Astrocyte of the spinal cord (primary cell): ENCODE data around the gene FAM222B.
A peak's percentile ranks its signal among the peaks of the same experiment; 100 is the strongest.
"Not testable (repeated sequence)": the region's sequence is repeated elsewhere in the genome, so short reads cannot be mapped to it uniquely, and the experiment has no call there.

ENCODE experiments used
- DNase-seq: peaks from one replicate; pipeline ENCODE4 v3.0.0; 2011; ENCODE audit warnings: low read depth, low spot score
- H3K4me3 ChIP-seq: 2 replicates; pipeline ENCODE4 v1.5.1; 2011; ENCODE audit warnings: low read depth, mild to moderate bottlenecking, low read length, moderate library complexity
- in situ Hi-C: cut with HindIII; loops from 2 replicates; pipeline ENCODE4 v1.10.0; 2017; ENCODE audit warnings: low sequenced_read_pairs
- TF ChIP-seq, protein P1 (sequence below): IDR thresholded peaks from 2 replicates; pipeline ENCODE4 v1.5.1; 2012; ENCODE audit warnings: low read depth, mild to moderate bottlenecking, low read length, inconsistent platforms

The FAM222B gene

DNA sequence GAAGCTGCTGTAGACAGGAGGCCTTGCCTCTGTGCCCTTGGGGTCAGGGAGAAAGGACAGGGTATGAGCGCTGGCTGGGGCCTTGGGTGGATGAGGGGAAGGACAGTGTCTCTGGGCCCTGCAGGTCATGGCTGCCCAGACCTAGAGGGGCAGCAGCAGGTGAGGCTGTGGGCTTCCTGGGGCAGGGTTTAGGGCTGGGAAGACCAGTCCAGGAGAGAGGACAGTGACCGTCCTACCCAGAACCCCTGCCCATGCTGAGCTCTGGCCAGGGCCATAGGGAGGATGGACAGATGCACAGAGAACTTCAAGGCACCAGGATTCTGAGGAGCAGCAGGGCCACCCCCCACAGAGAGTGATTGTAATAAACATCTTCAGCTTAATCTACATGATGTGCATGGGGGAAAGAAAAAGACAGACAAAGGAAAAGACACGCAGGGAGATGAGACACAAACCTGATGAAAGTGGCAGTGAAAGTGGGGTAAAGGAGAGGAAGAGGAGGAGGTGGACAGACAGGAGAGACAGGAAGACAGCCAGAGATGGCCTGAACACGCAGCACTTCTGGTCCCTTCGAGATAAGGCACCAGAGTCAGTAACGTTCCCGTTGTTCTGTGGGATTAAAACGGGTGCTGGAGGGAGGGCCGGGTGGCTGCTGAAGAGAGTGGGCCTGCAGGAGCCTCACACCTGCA is 37.4 kb upstream of the FAM222B start:
- H3K4me3 ChIP-seq, result no peak overlapping the region
- in situ Hi-C loops, result no loop called here
- TF ChIP-seq, protein P1, sequence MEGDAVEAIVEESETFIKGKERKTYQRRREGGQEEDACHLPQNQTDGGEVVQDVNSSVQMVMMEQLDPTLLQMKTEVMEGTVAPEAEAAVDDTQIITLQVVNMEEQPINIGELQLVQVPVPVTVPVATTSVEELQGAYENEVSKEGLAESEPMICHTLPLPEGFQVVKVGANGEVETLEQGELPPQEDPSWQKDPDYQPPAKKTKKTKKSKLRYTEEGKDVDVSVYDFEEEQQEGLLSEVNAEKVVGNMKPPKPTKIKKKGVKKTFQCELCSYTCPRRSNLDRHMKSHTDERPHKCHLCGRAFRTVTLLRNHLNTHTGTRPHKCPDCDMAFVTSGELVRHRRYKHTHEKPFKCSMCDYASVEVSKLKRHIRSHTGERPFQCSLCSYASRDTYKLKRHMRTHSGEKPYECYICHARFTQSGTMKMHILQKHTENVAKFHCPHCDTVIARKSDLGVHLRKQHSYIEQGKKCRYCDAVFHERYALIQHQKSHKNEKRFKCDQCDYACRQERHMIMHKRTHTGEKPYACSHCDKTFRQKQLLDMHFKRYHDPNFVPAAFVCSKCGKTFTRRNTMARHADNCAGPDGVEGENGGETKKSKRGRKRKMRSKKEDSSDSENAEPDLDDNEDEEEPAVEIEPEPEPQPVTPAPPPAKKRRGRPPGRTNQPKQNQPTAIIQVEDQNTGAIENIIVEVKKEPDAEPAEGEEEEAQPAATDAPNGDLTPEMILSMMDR, result no peak
- no peak for DNase-seq

DNA sequence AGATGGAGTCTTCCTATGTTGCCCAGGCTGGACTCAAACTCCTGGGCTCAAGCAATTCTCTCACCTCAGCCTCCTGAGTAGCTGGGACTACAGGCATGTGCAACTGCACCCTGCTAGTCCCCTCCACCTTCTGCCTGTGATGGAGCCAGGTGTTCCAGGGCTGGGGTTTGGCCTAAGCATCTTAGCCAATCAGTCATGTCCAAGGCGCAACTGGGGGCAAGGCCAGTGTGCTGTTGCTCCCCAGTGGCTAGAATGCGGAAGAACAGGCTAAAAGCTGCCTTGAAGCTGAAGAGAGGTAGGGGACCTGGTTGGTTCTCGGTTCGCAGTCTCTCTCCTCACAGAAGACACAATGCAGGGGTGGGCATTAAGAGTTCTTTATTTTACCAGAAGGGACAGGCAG is 36.4 kb upstream of the FAM222B start:
- TF ChIP-seq, protein P1, result peak; percentile 68
- peak; percentile 44 for DNase-seq
- H3K4me3 ChIP-seq, result no peak overlapping the region

DNA sequence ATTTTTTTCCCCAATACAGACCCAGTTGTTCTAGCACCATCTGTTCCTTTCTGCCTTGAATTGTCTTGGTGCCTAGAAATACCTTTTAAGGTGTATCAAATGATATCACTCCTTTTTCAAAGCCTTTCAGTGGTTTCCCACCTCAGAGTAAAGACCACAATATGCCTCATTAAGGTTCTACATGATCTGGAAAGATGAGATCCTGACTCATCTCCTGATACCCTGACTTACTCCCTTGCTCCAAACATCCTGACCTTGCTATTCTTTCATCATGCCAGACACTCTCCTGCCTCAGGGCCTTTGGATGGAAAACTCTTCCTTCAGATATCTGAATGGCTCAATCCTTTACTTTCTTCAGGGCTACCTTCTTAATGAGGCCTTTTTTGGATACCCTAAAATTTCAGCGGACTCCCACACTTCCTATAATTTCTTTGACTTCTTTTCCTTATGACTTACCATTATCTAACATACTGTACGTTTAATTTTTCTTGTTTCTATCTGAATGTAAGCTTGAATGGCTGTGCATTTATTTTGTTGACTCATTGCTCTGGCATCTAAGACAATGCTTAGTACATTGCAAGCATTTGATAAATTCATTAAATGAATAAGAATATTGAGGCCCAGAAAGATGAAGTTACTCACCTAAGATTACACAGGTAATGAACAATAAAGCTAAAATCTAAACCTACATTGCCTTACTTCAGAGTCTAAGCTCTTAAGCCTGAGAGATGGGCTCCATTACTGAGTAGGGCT is 35.7 kb upstream of the FAM222B start:
- TF ChIP-seq, protein P1, result no peak
- in situ Hi-C loops, result no loop called here

More for the DNA sequence above, 36.4 kb upstream of the FAM222B start:
- in situ Hi-C loops, result no loop called here

GRCh38 chr17:28877150-28877711 is 34.6 kb upstream of the FAM222B start:
- H3K4me3 ChIP-seq, in situ Hi-C loops, DNase-seq: not testable (repeated sequence)

More for the DNA sequence above, 35.7 kb upstream of the FAM222B start:
- H3K4me3 ChIP-seq, result no peak overlapping the region
- DNase-seq, result no peak

GRCh38 chr17:28875848-28876550 is 33.4 kb upstream of the FAM222B start:
- DNase-seq, result no peak
- TF ChIP-seq, protein P1, result no peak
- no peak overlapping the region for H3K4me3 ChIP-seq
- in situ Hi-C loops, result no loop called here

DNA sequence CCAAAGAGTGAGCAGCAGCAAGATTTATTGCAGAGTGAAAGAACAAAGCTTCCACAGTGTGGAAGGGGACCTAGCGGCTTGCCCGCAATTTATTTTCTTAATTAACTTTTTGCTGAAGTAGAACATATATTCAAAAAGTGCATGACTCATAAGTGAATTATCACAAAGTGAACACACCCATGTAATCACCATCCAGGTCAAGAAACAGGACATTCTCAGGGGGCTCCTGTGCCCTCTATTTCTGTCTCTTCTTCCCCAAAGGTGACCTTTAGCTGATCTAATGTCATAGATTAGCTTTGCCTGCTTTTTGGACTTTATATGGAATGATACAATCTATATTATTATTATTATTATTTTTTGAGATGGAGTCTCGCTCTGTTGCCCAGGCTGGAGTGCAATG is 32.2 kb upstream of the FAM222B start:
- TF ChIP-seq, protein P1, result no peak
- H3K4me3 ChIP-seq, result no peak overlapping the region
- no peak for DNase-seq
- in situ Hi-C loops, result no loop called here
